Suppressor macrophage (primary cell): ENCODE data around the gene BCOR.
A peak's percentile ranks its signal among the peaks of the same experiment; 100 is the strongest.

ENCODE experiments used
- DNase-seq, 4 experiments: peaks; one replicate each; pipeline ENCODE4 v3.0.0-alpha.2; 2020 to 2022

Gene BCOR

DNA sequence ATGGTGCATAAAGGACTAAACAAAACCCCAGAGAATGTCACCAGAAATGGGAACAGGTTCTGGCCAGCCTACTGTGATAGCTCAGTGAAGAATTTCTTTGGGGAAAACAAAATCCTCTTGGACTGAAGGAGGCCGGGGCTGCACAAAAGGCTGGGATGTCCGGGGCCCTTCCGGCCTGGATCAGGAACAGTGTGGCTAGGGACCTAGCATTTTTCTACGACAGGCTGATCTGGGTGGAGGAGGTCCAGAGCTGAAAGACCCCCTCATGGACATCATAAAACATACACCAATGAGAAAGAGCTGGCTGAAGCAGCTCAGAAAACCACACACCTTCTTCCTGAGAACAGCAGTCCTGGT is 94.7 kb downstream of the BCOR start:
- peak in 1 of 4 experiments; percentile 48 for DNase-seq
